Measurements from ENCODE around the gene ATM. TPM values are rescaled to one million over a fixed set of nuclear protein-coding genes. Genes with fewer than 3 reads are reported as not detected.

ATM gene
- total and polyA plus RNA-seq, 2 donors (not counting 1 experiment from before 2014, with no cell fraction given): 111 to 446 TPM

DNA sequence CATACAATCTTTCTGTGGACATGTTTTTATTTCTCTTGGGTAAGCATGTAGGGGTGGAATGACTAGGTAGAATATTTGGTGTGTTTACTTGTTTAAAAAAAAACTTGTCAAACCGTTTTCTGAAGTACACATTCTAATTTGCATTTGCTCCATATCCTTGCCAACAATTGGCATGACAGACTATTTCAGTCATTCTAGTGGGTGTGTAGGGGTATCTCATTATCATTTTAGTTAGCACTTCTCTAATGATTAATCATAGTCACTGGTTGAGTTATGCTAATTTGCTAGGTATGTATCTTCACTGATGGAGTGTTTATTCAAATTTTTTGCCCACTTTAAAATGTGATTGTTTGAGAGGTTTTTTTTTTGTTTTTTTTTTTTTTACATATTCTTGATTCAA, 180.2 kb downstream of the ATM start:
- Mint-ChIP-seq H3K27me3 (no peaks in the 10 kb centered on the region), H3K27ac (no peak overlapping the region), H3K4me3 (no peak overlapping the region), H3K9me3 (ENCODE audit: insufficient read depth) (no peaks in the 10 kb centered on the region), H3K4me1 (no peaks in the 10 kb centered on the region)
- ATAC-seq (ENCODE audit: low read depth) (no peak), DNase-seq (no peak)
- H4K20me1 ChIP-seq (ENCODE audit: control insufficient read depth, insufficient read depth, low read length, poor library complexity, severe bottlenecking): no peaks in the 10 kb centered on the region
- no peaks in the 10 kb centered on the region for H3K9me3 ChIP-seq (ENCODE audit: control extremely low read depth in 1 of 3, control insufficient read depth in 2 of 3, insufficient read depth in 1 of 3, low read length in 2 of 3)
- H3K9ac ChIP-seq (ENCODE audit: low read length): no peak overlapping the region
- no peak overlapping the region for H3K27ac ChIP-seq (ENCODE audit: low read length in 2 of 2)
- H3K36me3 ChIP-seq (replicated peaks in 1 of 2; ENCODE audit: control extremely low read depth in 1 of 2, control insufficient read depth in 1 of 2, extremely low read depth in 1 of 2, insufficient read depth in 2 of 2, low read length in 1 of 2): no peaks in the 10 kb centered on the region
- H3K4me2 ChIP-seq (replicated peaks; ENCODE audit: low read depth, low read length, poor library complexity, severe bottlenecking): no peak overlapping the region
- H3K4me1 ChIP-seq (ENCODE audit: control insufficient read depth in 2 of 2, insufficient read depth in 2 of 2, low read length in 2 of 2): no peaks in the 10 kb centered on the region
- ChIA-PET CTCF (no interaction called here), POLR2A (no interaction called here)
- no peak overlapping the region for H2AFZ ChIP-seq (ENCODE audit: insufficient read depth, low read depth, low read length, poor library complexity, severe bottlenecking)
- H3K79me2 ChIP-seq (ENCODE audit: control insufficient read depth, insufficient read depth, low read length): no peaks in the 10 kb centered on the region
- H3K27me3 ChIP-seq (replicated peaks in 1 of 4; ENCODE audit: control extremely low read depth in 1 of 4, control insufficient read depth in 3 of 4, insufficient read depth in 4 of 4, low read length in 3 of 4): no peaks in the 10 kb centered on the region
- intact Hi-C loops (cut with micrococcal nuclease): no loop called here
- no peak for TF ChIP-seq EZH2 (IDR thresholded peaks at IDR 0.05; ENCODE audit: borderline replicate concordance, insufficient read depth, low read depth, low read length, poor library complexity, severe bottlenecking)
- TF ChIP-seq, protein P1, sequence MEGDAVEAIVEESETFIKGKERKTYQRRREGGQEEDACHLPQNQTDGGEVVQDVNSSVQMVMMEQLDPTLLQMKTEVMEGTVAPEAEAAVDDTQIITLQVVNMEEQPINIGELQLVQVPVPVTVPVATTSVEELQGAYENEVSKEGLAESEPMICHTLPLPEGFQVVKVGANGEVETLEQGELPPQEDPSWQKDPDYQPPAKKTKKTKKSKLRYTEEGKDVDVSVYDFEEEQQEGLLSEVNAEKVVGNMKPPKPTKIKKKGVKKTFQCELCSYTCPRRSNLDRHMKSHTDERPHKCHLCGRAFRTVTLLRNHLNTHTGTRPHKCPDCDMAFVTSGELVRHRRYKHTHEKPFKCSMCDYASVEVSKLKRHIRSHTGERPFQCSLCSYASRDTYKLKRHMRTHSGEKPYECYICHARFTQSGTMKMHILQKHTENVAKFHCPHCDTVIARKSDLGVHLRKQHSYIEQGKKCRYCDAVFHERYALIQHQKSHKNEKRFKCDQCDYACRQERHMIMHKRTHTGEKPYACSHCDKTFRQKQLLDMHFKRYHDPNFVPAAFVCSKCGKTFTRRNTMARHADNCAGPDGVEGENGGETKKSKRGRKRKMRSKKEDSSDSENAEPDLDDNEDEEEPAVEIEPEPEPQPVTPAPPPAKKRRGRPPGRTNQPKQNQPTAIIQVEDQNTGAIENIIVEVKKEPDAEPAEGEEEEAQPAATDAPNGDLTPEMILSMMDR (IDR thresholded peaks at IDR 0.05): no peak
- WGBS (ENCODE audit: insufficient coverage): no CpG with 5 or more reads among the region's 1 CpG
- no peak overlapping the region for H3K4me3 ChIP-seq (ENCODE audit: control extremely low read depth in 1 of 5, extremely low read depth in 1 of 5, insufficient read depth in 1 of 5, low read depth in 2 of 5, low read length in 4 of 5)

DNA sequence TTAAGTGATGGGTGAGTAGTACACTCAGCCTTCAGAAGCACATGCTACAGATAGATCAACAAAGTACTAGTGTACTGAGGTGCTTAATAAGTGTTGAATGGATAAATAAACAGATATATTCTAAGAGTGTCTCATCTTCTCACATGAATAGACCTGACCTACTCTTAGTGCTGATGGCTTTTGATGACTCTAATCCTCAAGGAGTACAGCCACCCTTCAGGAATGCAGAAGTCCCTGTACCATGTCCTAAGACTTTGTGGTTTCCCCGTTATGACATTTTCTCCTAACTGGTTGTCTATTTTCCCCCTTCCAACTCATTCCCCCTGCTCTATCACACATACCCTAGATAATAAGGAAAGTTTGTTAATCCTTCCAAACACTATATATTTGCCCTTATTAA, 182.8 kb downstream of the ATM start:
- intact Hi-C loops (cut with micrococcal nuclease): no loop called here
- Histone ChIP-seq H3K36me3 (replicated peaks in 1 of 2; ENCODE audit: control extremely low read depth in 1 of 2, control insufficient read depth in 1 of 2, extremely low read depth in 1 of 2, insufficient read depth in 2 of 2, low read length in 1 of 2) (no peaks in the 10 kb centered on the region), H3K79me2 (ENCODE audit: control insufficient read depth, insufficient read depth, low read length) (no peaks in the 10 kb centered on the region), H3K27me3 (replicated peaks in 1 of 4; ENCODE audit: control extremely low read depth in 1 of 4, control insufficient read depth in 3 of 4, insufficient read depth in 4 of 4, low read length in 3 of 4) (no peaks in the 10 kb centered on the region), H3K27ac (ENCODE audit: low read length in 2 of 2) (no peak overlapping the region), H4K20me1 (ENCODE audit: control insufficient read depth, insufficient read depth, low read length, poor library complexity, severe bottlenecking) (no peaks in the 10 kb centered on the region), H3K9ac (ENCODE audit: low read length) (no peak overlapping the region), H3K4me3 (ENCODE audit: control extremely low read depth in 1 of 5, extremely low read depth in 1 of 5, insufficient read depth in 1 of 5, low read depth in 2 of 5, low read length in 4 of 5) (no peak overlapping the region), H2AFZ (ENCODE audit: insufficient read depth, low read depth, low read length, poor library complexity, severe bottlenecking) (no peak overlapping the region), H3K9me3 (ENCODE audit: control extremely low read depth in 1 of 3, control insufficient read depth in 2 of 3, insufficient read depth in 1 of 3, low read length in 2 of 3) (no peaks in the 10 kb centered on the region), H3K4me2 (replicated peaks; ENCODE audit: low read depth, low read length, poor library complexity, severe bottlenecking) (no peak overlapping the region), H3K4me1 (ENCODE audit: control insufficient read depth in 2 of 2, insufficient read depth in 2 of 2, low read length in 2 of 2) (no peaks in the 10 kb centered on the region)
- Mint-ChIP-seq H3K4me3 (no peak overlapping the region), H3K27ac (no peak overlapping the region), H3K4me1 (no peaks in the 10 kb centered on the region), H3K9me3 (ENCODE audit: insufficient read depth) (no peaks in the 10 kb centered on the region), H3K27me3 (no peaks in the 10 kb centered on the region)
- WGBS (ENCODE audit: insufficient coverage): no CpG with 5 or more reads among the region's 1 CpG
- TF ChIP-seq, protein P1 (IDR thresholded peaks at IDR 0.05): no peak
- no peak for TF ChIP-seq EZH2 (IDR thresholded peaks at IDR 0.05; ENCODE audit: borderline replicate concordance, insufficient read depth, low read depth, low read length, poor library complexity, severe bottlenecking)
- POLR2A ChIA-PET: no interaction called here
- no peak for DNase-seq
- CTCF ChIA-PET: no interaction called here
- no peak for ATAC-seq (ENCODE audit: low read depth)
